Muscle layer of duodenum (tissue), 2 donors: Measurements from ENCODE around the gene C22orf31.

ENCODE experiments used
- H3K27ac ChIP-seq: one replicate; pipeline ENCODE4 v1.7.0; 2013; ENCODE audit warnings: mild to moderate bottlenecking, low read length
- H3K27me3 ChIP-seq: one replicate; pipeline ENCODE4 v1.7.0; 2013; ENCODE audit warnings: low read depth, mild to moderate bottlenecking, control low read depth, low read length
- H3K36me3 ChIP-seq, 2 donors: one replicate each; pipeline ENCODE4 v1.7.0; 2013; ENCODE audit warnings: low read length in 2 of 2, control low read depth in 1 of 2, mild to moderate bottlenecking in 1 of 2; ENCODE audit not compliant: insufficient read depth in 2 of 2, control insufficient read depth in 1 of 2
- H3K4me1 ChIP-seq, 2 donors: one replicate each; pipeline ENCODE4 v1.7.0; 2013; ENCODE audit warnings: low read length in 2 of 2, mild to moderate bottlenecking in 2 of 2, control low read depth in 1 of 2, moderate library complexity in 1 of 2; ENCODE audit not compliant: insufficient read depth in 2 of 2, control insufficient read depth in 1 of 2
- H3K4me3 ChIP-seq, 2 donors: one replicate each; pipeline ENCODE4 v1.7.0; 2013; ENCODE audit warnings: low read length in 2 of 2, low read depth in 1 of 2, mild to moderate bottlenecking in 1 of 2
- H3K9me3 ChIP-seq, 2 donors: one replicate each; pipeline ENCODE4 v1.7.0; 2013; ENCODE audit warnings: low read length in 2 of 2, control low read depth in 1 of 2, mild to moderate bottlenecking in 1 of 2; ENCODE audit not compliant: control insufficient read depth in 1 of 2
- donor health status: healthy.

Gene C22orf31

DNA sequence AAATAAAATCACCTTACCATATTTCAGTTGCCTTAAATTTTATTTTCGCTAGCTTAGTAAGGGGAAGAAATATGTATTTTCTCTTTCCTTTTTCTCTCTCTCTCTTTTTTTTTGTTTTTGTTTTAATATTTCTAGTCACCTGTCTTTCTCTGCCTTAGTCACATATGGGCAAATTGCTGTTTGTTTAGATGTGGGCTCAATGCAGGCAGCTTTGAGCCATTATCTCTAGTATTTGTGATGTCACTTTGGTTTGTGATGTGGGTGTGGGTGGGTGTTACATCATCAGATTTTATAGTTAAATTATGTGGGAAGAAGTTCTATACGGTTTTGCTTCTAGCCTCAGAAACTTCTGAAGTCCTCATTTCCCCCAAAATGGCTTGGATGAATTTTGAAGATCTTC lies at the start of gene C22orf31:
TSS of gene C22orf31 (minus strand) at position 59 of the 400 bp plus-strand sequence. CDS start at position 20, 39 bp downstream.
- no peaks in the 10 kb centered on the region for H3K9me3 ChIP-seq
- H3K4me1 ChIP-seq, result peaks cover 0 to 3% of the 10 kb centered on the region in 2 donors
- H3K27ac ChIP-seq, result no peak within 1 kb of the TSS
- H3K36me3 ChIP-seq, result no peaks in the 10 kb centered on the region
- no peaks in the 10 kb centered on the region for H3K27me3 ChIP-seq
- H3K4me3 ChIP-seq, result no peak within 1 kb of the TSS

DNA sequence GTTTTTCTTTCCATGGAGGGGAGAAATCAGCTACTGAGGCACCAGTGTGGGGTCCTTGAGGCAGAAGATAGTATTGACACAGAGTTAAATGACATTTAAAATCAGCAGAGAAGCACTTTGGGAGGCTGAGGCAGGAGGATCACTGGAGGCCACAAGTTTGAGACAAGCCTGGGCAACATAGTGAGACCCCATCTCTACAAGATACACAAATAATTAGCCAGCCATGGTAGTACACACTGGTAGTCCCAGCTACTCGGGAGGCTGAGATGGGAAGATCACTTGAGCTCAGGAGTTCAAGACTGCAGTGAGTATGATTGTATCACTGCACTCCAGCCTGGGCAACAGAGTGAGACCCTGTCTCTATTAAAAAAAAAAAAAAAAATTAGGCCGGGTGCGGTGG lies 49.3 kb upstream of the C22orf31 start:
- no peak overlapping the region for H3K27ac ChIP-seq
- H3K4me1 ChIP-seq, result peaks cover 0 to 4% of the 10 kb centered on the region in 2 donors
- no peaks in the 10 kb centered on the region for H3K9me3 ChIP-seq
- H3K4me3 ChIP-seq, result no peak overlapping the region
- no peaks in the 10 kb centered on the region for H3K36me3 ChIP-seq
- H3K27me3 ChIP-seq, result no peaks in the 10 kb centered on the region

DNA sequence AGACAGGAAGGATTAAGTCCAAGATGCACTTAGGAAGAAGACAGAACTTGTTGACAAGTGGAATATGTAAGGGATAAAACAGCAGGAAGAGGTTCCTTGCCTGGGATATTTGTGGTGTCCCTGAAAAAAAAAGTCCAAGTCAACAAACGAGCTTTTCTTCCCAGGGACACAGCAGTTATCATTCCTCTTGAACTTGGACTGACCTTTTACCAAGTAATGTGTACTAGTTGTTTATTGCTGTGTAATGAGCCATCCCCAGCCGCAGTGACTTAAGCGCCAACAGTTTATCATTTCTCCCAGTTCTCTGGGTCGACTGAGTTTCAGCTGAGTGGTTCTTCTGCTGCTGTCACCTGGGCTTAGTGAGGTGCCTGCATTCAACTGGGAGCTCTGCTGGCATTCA lies 48.2 kb upstream of the C22orf31 start:
- no peak overlapping the region for H3K27ac ChIP-seq
- no peaks in the 10 kb centered on the region for H3K9me3 ChIP-seq
- H3K36me3 ChIP-seq, result no peaks in the 10 kb centered on the region
- peaks cover 0 to 4% of the 10 kb centered on the region in 2 donors for H3K4me1 ChIP-seq
- H3K27me3 ChIP-seq, result no peaks in the 10 kb centered on the region
- H3K4me3 ChIP-seq, result no peak overlapping the region

DNA sequence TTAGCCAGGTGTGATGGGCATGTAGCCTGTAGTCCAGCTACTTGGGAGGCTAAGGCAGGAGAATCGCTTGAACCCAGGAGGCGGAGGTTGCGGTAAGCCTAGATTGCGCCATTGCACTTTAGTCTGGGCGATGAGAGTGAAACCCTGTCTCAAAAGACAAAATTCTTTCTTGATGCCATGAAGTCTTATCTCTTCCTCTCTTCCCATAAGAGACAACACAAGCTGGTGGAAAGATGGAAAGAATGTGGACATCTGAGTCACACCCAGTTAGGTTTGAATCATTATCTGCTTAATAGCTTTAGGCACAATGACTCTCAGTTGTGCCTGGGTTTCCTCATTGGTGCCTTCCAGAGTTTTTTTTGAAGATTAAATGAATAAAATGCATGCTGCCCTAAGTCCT lies 46.5 kb upstream of the C22orf31 start:
- H3K4me1 ChIP-seq, result peaks cover 0 to 4% of the 10 kb centered on the region in 2 donors
- H3K27ac ChIP-seq, result no peak overlapping the region
- H3K36me3 ChIP-seq, result no peaks in the 10 kb centered on the region

DNA sequence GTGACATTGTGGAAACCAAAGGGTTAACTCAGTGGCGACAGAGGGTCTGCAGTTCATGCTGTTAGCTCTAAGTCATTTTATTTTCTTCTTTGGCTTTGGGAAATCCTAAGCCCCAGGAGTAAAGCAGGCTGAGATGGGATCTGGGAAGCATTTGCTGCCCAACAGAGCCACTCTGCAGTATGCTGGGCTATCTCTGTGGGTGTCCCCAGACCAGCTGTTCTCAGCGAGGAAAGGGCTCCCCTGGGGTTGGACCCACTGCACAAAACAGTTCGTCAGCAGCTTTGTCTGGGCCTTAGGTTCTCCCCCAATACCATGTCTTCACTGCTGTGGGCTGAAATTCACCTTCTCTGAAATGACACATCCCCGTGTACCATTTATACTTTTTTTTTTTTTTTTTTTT lies 45.2 kb upstream of the C22orf31 start:
- Histone ChIP-seq H3K36me3 (no peaks in the 10 kb centered on the region), H3K27ac (no peak overlapping the region), H3K27me3 (no peaks in the 10 kb centered on the region), H3K4me3 (no peak overlapping the region), H3K4me1 (no peaks in the 10 kb centered on the region), H3K9me3 (no peaks in the 10 kb centered on the region)

More for the DNA sequence above, 46.5 kb upstream of the C22orf31 start:
- Histone ChIP-seq H3K9me3 (no peaks in the 10 kb centered on the region), H3K27me3 (no peaks in the 10 kb centered on the region), H3K4me3 (no peak overlapping the region)

DNA sequence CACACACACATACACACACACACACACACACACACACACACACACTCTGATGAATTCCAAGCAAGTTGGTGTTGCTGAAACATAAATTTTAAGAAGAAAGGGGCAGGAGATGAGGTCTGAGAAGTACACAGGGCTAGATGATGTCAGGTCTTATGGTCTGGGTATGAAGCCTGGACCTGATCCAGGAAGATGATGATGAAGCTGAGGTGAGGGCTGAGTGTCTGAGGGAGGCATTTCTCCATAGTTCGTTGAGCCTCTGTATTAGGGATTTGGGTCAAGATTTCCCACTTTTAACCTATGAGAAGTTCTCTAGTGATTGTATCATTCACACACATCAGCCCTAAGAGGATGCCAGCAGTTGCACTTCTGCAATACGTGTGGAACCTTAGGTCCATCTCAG lies 43.8 kb upstream of the C22orf31 start:
- Histone ChIP-seq H3K4me1 (no peaks in the 10 kb centered on the region), H3K9me3 (no peaks in the 10 kb centered on the region), H3K27me3 (no peaks in the 10 kb centered on the region), H3K4me3 (no peak overlapping the region), H3K36me3 (no peaks in the 10 kb centered on the region), H3K27ac (no peak overlapping the region)

DNA sequence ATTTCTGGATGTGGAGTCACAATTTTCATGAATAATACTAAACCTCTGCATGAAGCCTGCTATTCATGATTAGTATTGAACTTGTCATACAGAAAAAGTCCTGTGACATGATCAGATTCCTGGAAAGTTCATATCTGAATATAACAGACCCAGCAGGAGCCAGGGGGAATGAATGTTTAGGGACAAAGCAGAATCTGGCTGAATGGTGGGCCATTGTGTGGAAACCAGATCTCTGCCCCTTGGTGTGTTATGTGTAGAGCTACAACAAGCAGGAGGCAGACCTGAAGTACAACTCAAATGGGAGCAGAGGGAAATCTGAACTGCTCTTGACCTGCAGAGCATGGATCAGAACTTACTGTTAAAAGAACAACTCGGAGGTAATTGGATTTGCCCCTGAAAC lies 41.5 kb upstream of the C22orf31 start:
- no peaks in the 10 kb centered on the region for H3K27me3 ChIP-seq
- H3K27ac ChIP-seq, result no peak overlapping the region
- no peaks in the 10 kb centered on the region for H3K9me3 ChIP-seq
- H3K4me1 ChIP-seq, result no peaks in the 10 kb centered on the region
- peaks cover 0 to 8% of the 10 kb centered on the region in 2 donors for H3K36me3 ChIP-seq
- H3K4me3 ChIP-seq, result no peak overlapping the region

DNA sequence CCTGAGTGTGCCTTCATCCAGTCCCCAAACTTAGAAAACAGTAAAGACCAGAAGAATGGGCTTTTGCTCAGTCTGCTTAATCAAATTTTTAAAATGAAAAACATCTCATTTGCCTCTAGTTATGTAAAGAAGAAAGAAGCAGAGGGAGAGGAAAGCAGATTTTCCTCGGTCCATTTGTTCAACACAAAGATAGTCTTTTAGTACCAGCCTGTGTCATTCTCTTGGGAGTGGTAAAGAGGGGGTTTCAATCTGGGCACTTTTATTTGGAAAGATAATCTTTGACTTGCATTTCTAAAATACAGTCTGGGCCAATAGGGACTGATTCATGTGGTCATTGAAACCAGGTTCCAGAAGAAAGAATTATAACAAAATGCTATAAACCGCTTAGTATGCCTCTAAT lies 40.7 kb upstream of the C22orf31 start:
- Histone ChIP-seq H3K27me3 (no peaks in the 10 kb centered on the region), H3K4me1 (no peaks in the 10 kb centered on the region), H3K27ac (no peak overlapping the region), H3K9me3 (no peaks in the 10 kb centered on the region), H3K36me3 (peaks cover 0 to 8% of the 10 kb centered on the region in 2 donors), H3K4me3 (no peak overlapping the region)

DNA sequence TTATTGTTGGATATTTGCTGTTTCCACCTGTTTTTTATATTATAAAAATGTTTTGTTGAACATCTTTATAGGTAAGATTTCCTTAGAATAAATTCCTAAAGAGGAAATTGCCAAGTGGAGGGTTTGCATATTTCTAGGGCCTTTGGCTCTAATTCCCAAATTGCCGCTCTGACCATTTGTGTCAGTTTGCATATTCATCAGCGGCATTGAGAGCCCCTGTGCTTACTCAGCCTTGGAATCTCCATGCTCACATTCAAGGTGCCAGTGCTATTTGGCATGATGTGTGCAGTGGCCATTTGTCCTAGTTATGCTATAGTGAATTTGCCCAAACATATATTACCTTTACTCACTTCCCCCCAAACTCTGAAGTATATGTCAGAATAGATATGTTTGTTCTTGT lies 36.7 kb upstream of the C22orf31 start:
- Histone ChIP-seq H3K4me1 (peaks cover 4 to 8% of the 10 kb centered on the region in 2 donors), H3K9me3 (no peaks in the 10 kb centered on the region), H3K4me3 (no peak overlapping the region), H3K36me3 (peaks cover 7 to 8% of the 10 kb centered on the region in 2 donors), H3K27ac (no peak overlapping the region), H3K27me3 (no peaks in the 10 kb centered on the region)

DNA sequence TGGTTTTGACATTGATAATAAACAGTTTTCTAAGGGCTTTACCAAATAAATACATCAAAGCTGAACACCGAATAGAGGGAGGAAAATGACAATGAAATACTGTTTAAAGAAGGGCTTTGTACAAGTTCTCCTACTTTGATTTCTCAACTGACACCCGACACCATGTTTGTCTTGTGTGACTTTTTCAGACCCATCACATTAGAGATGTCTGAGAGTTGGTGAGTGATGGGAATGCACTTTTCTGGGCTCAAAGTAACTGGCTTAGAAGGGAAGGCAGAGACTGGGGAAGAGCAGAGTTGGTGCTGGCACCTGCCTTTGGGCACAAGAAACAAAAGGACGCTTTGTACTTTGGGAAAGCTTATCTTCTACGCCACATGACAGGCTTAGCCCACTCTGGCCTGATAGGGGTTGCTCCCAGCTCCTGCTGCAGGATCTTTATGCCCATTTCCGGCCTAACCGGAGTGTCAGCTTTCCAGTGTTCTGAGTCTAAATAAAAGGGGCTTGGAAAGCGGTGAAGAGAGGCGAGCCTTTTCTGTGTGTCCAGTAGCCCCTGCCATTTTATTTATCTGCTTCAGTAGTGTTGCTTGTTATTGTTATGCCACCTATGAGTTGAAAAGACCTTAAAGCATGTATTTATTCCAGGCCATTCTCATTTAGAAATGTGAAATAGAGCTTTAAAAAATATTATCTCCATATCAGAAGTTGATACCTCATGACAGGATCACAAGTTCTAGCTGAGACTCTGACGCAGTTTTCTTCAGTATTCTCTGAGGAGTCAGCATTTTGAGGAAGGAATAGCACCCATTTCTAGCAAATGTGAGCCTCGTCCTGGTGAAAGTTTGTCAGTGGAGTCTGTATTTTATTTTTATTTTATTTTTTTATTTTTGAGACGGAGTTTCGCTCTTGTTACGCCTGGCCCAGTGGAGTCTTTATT lies 35.4 kb upstream of the C22orf31 start:
- no peak overlapping the region for H3K27ac ChIP-seq
- no peaks in the 10 kb centered on the region for H3K9me3 ChIP-seq
- H3K36me3 ChIP-seq, result peaks cover 7 to 8% of the 10 kb centered on the region in 2 donors
- H3K27me3 ChIP-seq, result no peaks in the 10 kb centered on the region
- H3K4me1 ChIP-seq, result peaks cover 4 to 14% of the 10 kb centered on the region in 2 donors
- no peak overlapping the region for H3K4me3 ChIP-seq

DNA sequence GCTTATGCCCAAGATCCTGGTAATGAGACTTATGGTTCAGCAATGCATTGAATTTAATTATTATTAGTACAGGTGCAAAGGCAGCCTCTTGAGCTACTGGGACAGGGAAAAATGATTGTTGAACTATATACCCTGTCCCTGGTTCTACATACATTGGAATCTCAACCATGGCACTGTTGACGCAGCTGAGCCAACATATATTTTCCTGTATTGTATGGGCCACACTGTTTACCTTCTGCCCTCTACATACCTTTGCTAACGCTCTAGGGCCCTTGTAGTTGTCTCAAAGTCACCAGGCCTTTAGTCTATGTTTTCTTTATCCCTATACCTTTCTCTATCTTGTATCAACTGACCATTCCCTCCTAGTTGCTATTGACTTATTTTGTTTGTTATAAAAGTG lies 33.8 kb upstream of the C22orf31 start:
- Histone ChIP-seq H3K4me3 (no peak overlapping the region), H3K27ac (no peak overlapping the region), H3K36me3 (peaks cover 7 to 8% of the 10 kb centered on the region in 2 donors), H3K27me3 (no peaks in the 10 kb centered on the region), H3K4me1 (peaks cover 4 to 14% of the 10 kb centered on the region in 2 donors), H3K9me3 (no peaks in the 10 kb centered on the region)
